ENCODE results near the gene IGDCC3. TPM values are rescaled to one million over a fixed set of nuclear protein-coding genes. Genes with fewer than 3 reads are reported as not detected.

Gene IGDCC3
- total and polyA plus RNA-seq, 4 experiments from 2014 or later, result not detected

DNA sequence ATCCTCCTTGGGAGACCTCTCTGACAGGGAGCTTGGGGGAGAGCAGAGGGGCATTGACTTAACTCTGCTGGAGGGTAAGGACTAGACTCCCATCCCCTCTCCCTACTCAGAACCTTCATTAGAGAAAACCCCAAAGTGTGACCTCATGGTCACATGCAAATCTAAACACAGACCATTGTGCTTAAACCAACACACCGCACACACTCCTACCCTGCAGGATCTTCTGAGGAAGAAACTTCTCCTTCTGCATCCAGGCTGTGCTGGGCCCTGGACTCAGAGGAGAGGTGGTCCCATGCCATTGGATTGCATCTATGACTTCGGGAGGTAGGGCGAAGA lies 90.3 kb downstream of the IGDCC3 start:
- peak overlapping the region; percentile 86 for H3K27ac ChIP-seq (ENCODE audit: low read depth, low read length)
- peak overlapping the region; percentile 87 to 92 (median 90) for H3K4me3 Mint-ChIP-seq
- no peak for DNase-seq
- no peaks in the 10 kb centered on the region for H3K9me3 Mint-ChIP-seq
- peaks cover 28% of the 10 kb centered on the region for H3K4me1 ChIP-seq (ENCODE audit: insufficient read depth, low read length)
- POLR2A ChIA-PET (ENCODE audit: partially characterized antibody), result interaction anchor here (0.5 to 5.3 kb wide), 12 partner anchors 9 to 1136 kb away, joined by 3 to 92 read pairs (median 8); partner anchors contain the start of genes CLPX, PDCD7, RNU5A-1 and RNU5B-1
- CTCF ChIA-PET (ENCODE audit: partially characterized antibody), result interaction anchor here (1.0 to 4.3 kb wide), 8 partner anchors 10 to 102 kb away, joined by 4 to 36 read pairs (median 6); partner anchors contain the start of genes CLPX and RNU5B-1
- intact Hi-C loops (cut with micrococcal nuclease), result loop anchor here (1.0 to 5.0 kb wide), 2 partner anchors 8 to 1125 kb away; partner anchors contain the start of gene PPIB
- H3K27ac Mint-ChIP-seq, result peak overlapping the region; percentile 80 to 97 (median 95)
- no peaks in the 10 kb centered on the region for H3K27me3 Mint-ChIP-seq
- H3K36me3 ChIP-seq (ENCODE audit: insufficient read depth, low read length), result no peaks in the 10 kb centered on the region
- peaks cover 0 to 5% of the 10 kb centered on the region in 2 donors for H3K36me3 Mint-ChIP-seq
- peaks cover 25 to 38% (median 29%) of the 10 kb centered on the region in 4 donors for H3K4me1 Mint-ChIP-seq
- H3K4me3 ChIP-seq (ENCODE audit: low read length in 2 of 2), result no peak overlapping the region
- H3K27me3 ChIP-seq (ENCODE audit: insufficient read depth, low read length), result no peaks in the 10 kb centered on the region
- H3K9me3 ChIP-seq (ENCODE audit: control insufficient read depth in 1 of 2, low read length in 2 of 2), result no peaks in the 10 kb centered on the region

DNA sequence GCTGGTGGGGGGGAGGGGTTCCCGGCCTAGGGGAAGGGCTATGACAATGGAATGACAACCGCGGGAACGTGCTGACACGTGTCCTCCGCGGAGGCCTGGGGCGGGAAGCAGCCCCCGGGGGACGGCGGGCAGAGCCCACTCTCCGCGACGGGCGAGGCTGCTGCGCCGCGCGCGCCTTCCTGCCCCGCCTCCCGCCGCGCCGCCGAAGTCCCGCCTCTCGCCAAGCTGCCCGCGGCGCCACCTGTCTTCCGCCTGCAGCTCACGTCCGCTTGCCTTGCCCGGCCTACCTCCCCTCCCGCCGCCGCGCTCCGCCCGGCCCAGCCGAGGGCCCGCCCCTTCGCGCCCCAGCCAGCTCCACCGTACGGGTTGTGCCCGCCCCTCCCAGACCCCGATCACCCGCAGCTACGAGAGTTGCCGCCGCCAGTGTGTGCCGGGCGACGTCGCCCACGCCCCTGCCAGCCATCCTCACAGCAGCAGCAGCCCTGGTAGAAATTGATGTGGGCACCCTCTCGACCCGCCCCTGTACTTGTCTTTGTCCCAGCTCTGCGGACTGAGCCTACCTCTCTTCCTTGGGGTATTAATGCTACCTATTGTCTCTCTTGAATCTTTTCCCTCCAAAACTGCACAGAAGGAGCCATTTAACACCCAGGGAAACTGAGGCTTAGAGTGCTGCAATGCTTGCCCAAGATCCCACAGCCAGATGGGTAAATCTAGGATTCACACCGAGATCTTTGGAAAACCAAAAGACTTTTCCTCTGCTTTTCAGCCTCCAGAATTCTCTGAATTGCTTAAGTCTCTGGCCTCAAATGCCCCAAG lies 90.9 kb downstream of the IGDCC3 start, which contains the start of gene PARP16:
Gene PARP16, minus strand, starts transcription at position 180 of the 816 bp plus-strand sequence. CDS start 457 bp downstream, outside the sequence.
- Mint-ChIP-seq H3K9me3 (no peaks in the 10 kb centered on the region), H3K36me3 (peaks cover 0 to 7% of the 10 kb centered on the region in 2 donors), H3K4me3 (peak within 1 kb of the TSS; percentile 87 to 92 (median 90)), H3K27me3 (no peaks in the 10 kb centered on the region), H3K27ac (peak within 1 kb of the TSS; percentile 80 to 97 (median 95)), H3K4me1 (peaks cover 28 to 43% (median 34%) of the 10 kb centered on the region in 4 donors)
- Histone ChIP-seq H3K36me3 (ENCODE audit: insufficient read depth, low read length) (no peaks in the 10 kb centered on the region), H3K27me3 (ENCODE audit: insufficient read depth, low read length) (no peaks in the 10 kb centered on the region), H3K27ac (ENCODE audit: low read depth, low read length) (peak within 1 kb of the TSS; percentile 86), H3K9me3 (ENCODE audit: control insufficient read depth in 1 of 2, low read length in 2 of 2) (no peaks in the 10 kb centered on the region), H3K4me1 (ENCODE audit: insufficient read depth, low read length) (peaks cover 29% of the 10 kb centered on the region), H3K4me3 (ENCODE audit: low read length in 2 of 2) (peak within 1 kb of the TSS; percentile 68 to 78)
- intact Hi-C loops (cut with micrococcal nuclease), result loop anchor here (1.0 to 5.0 kb wide), 5 partner anchors 8 to 1125 kb away; partner anchors contain the start of genes CLPX, PPIB, RNU5B-1 and SPG21
- DNase-seq, result peak; percentile 89 to 92 (median 90)
- ChIA-PET POLR2A (ENCODE audit: partially characterized antibody) (interaction anchor here (0.5 to 5.3 kb wide), 21 partner anchors 9 to 1277 kb away, joined by 3 to 92 read pairs (median 4); partner anchors contain the start of genes CLPX, INTS14, PDCD7 and RNU5A-1), CTCF (ENCODE audit: partially characterized antibody) (interaction anchor here (0.8 to 4.3 kb wide), 12 partner anchors 9 to 253 kb away, joined by 3 to 36 read pairs (median 5); partner anchors contain the start of genes CLPX and RNU5B-1)

DNA sequence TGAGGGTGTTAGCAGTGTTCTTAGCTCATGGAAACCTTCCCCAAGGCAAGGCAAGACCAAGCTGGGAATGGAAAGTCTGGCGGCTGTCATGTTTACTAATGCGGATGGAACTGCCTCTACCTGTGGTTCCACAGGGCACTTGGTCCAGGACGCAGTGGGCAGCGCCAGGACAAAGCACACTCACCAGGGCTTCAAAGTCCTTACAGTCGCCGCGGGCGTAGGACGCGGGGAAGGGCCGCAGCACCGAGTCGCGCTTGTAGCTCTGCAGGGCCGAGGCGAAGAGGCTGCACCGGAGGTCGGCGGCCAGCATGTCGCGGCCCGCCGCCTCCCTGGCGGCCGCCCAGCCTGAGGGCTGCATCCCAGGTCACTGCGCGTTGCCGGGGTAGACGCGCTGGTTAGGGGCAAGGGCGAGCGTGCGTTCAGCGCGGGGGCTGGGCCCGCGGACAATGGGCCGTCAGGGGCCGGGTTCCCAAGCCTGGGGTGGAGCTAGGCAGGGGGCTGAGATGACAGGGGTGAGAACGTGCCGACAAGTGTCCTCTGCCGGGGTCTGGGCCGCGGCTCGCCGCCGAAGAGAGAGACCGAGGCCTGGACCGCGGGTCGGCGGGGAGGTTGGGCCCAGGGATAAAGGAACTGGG lies 91.6 kb downstream of the IGDCC3 start:
- Histone ChIP-seq H3K4me1 (ENCODE audit: insufficient read depth, low read length) (peaks cover 29% of the 10 kb centered on the region), H3K36me3 (ENCODE audit: insufficient read depth, low read length) (no peaks in the 10 kb centered on the region), H3K27me3 (ENCODE audit: insufficient read depth, low read length) (no peaks in the 10 kb centered on the region), H3K9me3 (ENCODE audit: control insufficient read depth in 1 of 2, low read length in 2 of 2) (no peaks in the 10 kb centered on the region), H3K4me3 (ENCODE audit: low read length in 2 of 2) (peak overlapping the region; percentile 68 to 78), H3K27ac (ENCODE audit: low read depth, low read length) (peak overlapping the region; percentile 86)
- peak in 2 of 5 donors; percentile 18 to 19 for DNase-seq
- H3K4me3 Mint-ChIP-seq, result peak overlapping the region; percentile 87 to 92 (median 90)
- ChIA-PET POLR2A (ENCODE audit: partially characterized antibody) (interaction anchor here (0.9 to 5.3 kb wide), 20 partner anchors 8 to 1276 kb away, joined by 3 to 92 read pairs (median 4); partner anchors contain the start of genes CLPX, INTS14, PDCD7 and RNU5A-1), CTCF (ENCODE audit: partially characterized antibody) (interaction anchor here (0.7 to 4.3 kb wide), 14 partner anchors 8 to 1331 kb away, joined by 3 to 36 read pairs (median 4); partner anchors contain the start of genes CLPX and RNU5B-1)
- peak overlapping the region; percentile 80 to 97 (median 94) for H3K27ac Mint-ChIP-seq
- peaks cover 0 to 7% of the 10 kb centered on the region in 2 donors for H3K36me3 Mint-ChIP-seq
- intact Hi-C loops (cut with micrococcal nuclease), result loop anchor here (1.0 to 5.0 kb wide), 4 partner anchors 18 to 1124 kb away; partner anchors contain the start of genes CLPX, PPIB, RNU5B-1 and SPG21
- H3K4me1 Mint-ChIP-seq, result peaks cover 28 to 47% (median 34%) of the 10 kb centered on the region in 4 donors
- H3K9me3 Mint-ChIP-seq, result no peaks in the 10 kb centered on the region
- no peaks in the 10 kb centered on the region for H3K27me3 Mint-ChIP-seq

DNA sequence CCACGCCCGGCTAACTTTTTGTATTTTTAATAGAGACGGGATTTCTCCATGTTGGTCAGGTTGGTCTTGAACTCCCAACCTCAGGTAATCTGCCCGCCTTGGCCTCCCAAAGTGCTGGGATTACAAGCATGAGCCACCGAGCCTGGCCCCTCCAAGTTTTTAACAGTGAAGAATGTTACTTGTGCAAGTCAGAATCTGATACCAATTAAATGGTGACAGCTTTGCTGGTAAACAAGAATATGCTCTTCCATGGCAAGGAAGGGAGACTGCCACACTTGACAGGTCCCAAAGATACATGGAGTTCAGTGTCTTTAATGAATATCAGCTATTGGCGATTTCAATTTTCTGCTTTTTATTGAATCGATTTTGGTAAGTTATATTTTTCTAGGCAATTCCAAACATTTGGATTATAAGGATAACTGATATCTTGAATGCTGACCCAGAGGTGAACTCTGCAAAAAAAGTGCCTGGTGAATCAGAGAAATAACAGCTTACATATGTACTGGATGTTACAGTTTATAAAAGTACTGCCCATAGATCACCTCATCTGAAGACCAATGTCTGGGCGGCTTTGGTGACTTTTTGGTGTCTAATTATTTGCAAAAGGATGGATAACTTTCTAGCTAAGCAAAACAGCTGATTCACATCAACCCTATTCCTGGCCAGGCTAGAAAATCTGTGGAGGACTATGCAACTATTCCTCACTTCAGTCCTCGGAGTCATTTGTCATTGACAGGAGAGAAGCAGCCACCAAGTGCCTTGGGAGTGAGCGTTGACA lies 92.3 kb downstream of the IGDCC3 start:
- ChIA-PET CTCF (ENCODE audit: partially characterized antibody) (interaction anchor here (0.7 to 4.3 kb wide), 7 partner anchors 12 to 1330 kb away, joined by 3 to 36 read pairs (median 6); partner anchors contain the start of gene RNU5B-1), POLR2A (ENCODE audit: partially characterized antibody) (interaction anchor here (1.0 to 5.3 kb wide), 12 partner anchors 8 to 1123 kb away, joined by 3 to 92 read pairs (median 8); partner anchors contain the start of genes CLPX, INTS14, PDCD7 and RNU5A-1)
- H3K36me3 Mint-ChIP-seq, result peaks cover 0 to 7% of the 10 kb centered on the region in 2 donors
- intact Hi-C loops (cut with micrococcal nuclease), result loop anchor here (1.0 to 5.0 kb wide), 4 partner anchors 19 to 1123 kb away; partner anchors contain the start of genes CLPX, PPIB, RNU5B-1 and SPG21
- peaks cover 29 to 47% (median 34%) of the 10 kb centered on the region in 4 donors for H3K4me1 Mint-ChIP-seq
- Histone ChIP-seq H3K4me1 (ENCODE audit: insufficient read depth, low read length) (peaks cover 29% of the 10 kb centered on the region), H3K9me3 (ENCODE audit: control insufficient read depth in 1 of 2, low read length in 2 of 2) (no peaks in the 10 kb centered on the region), H3K27me3 (ENCODE audit: insufficient read depth, low read length) (no peaks in the 10 kb centered on the region), H3K27ac (ENCODE audit: low read depth, low read length) (peak overlapping the region; percentile 86), H3K36me3 (ENCODE audit: insufficient read depth, low read length) (no peaks in the 10 kb centered on the region), H3K4me3 (ENCODE audit: low read length in 2 of 2) (peak overlapping the region; percentile 68 to 78)
- DNase-seq, result no peak
- peak overlapping the region; percentile 80 to 97 (median 94) for H3K27ac Mint-ChIP-seq
- no peaks in the 10 kb centered on the region for H3K9me3 Mint-ChIP-seq
- H3K4me3 Mint-ChIP-seq, result peak overlapping the region; percentile 87 to 92 (median 90)
- H3K27me3 Mint-ChIP-seq, result no peaks in the 10 kb centered on the region

DNA sequence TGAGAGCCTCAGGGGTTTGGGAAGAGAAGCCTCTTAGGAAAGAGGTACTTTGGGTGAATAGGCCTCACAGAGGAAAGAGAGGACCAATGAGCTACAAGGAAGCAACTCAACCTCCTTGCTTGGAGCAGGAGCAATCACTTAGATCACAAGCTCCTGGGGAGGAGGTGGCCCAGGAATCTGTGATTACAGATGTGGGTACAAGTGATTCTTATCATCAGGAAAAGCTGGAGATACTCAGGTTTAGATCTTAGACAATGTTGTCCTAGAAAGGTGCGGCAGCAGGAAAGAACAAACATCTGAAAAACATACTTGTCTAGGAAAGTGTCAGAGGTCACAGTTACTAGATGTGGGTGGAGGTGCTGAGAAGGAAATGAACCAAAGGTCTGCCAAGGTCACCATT lies 99.3 kb downstream of the IGDCC3 start:
- no peaks in the 10 kb centered on the region for H3K9me3 Mint-ChIP-seq
- H3K4me3 Mint-ChIP-seq, result no peak overlapping the region
- intact Hi-C loops (cut with micrococcal nuclease), result no loop called here
- Histone ChIP-seq H3K4me3 (ENCODE audit: low read length in 2 of 2) (no peak overlapping the region), H3K27me3 (ENCODE audit: insufficient read depth, low read length) (no peaks in the 10 kb centered on the region), H3K36me3 (ENCODE audit: insufficient read depth, low read length) (no peaks in the 10 kb centered on the region), H3K9me3 (ENCODE audit: control insufficient read depth in 1 of 2, low read length in 2 of 2) (no peaks in the 10 kb centered on the region), H3K27ac (ENCODE audit: low read depth, low read length) (no peak overlapping the region), H3K4me1 (ENCODE audit: insufficient read depth, low read length) (peaks cover 16% of the 10 kb centered on the region)
- CTCF ChIA-PET (ENCODE audit: partially characterized antibody), result interaction anchor here (1.1 to 1.9 kb wide), 2 partner anchors 8 to 19 kb away, joined by 3 to 7 read pairs; partner anchors contain the start of gene PARP16
- POLR2A ChIA-PET (ENCODE audit: partially characterized antibody), result interaction anchor here (0.7 to 2.4 kb wide), 2 partner anchors 8 to 43 kb away, joined by 3 to 13 read pairs; partner anchors contain the start of gene PARP16
- no peak for DNase-seq
- peak overlapping the region in 4 of 7 donors; percentile 2 to 79 (median 42) for H3K27ac Mint-ChIP-seq
- peaks cover 4 to 21% of the 10 kb centered on the region in 2 donors for H3K36me3 Mint-ChIP-seq
- H3K27me3 Mint-ChIP-seq, result no peaks in the 10 kb centered on the region
- H3K4me1 Mint-ChIP-seq, result peaks cover 27 to 47% (median 37%) of the 10 kb centered on the region in 4 donors

Measured in CD4-positive, alpha-beta memory T cell (primary cell).